ENCODE data around the gene SUGP1. TPM values are rescaled to one million over a fixed set of nuclear protein-coding genes. Genes with fewer than 3 reads are reported as not detected.
A peak's percentile ranks its signal among the peaks of the same experiment; 100 is the strongest.

The SUGP1 gene
- total RNA-seq, 2 donors from 2014 or later: 51.1 to 53.5 TPM

DNA sequence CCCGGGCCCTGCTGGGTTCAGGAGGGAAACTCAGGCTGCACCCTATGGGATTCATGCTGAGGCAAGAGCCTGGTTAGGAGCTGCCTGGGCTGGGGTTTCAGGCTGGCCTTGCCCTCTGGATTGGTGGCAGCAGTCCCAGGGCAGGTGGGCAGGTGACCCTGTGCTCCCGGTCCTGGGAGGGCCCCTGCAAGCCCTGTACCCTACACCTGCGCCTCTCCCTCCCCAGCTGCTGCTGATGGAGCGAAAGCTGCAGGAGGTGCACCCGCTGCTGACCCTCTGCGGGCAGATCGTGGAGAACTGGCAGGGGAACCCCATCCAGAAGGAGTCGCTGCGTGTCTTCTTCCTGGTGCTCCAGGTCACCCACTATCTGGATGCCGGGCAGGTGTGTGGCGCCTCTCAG lies 20.7 kb upstream of the SUGP1 start:
- Histone ChIP-seq H3K9me3 (no peaks in the 10 kb centered on the region), H3K36me3 (peaks cover 12 to 31% of the 10 kb centered on the region in 2 donors), H3K27ac (no peak overlapping the region), H3K4me3 (no peak overlapping the region), H3K27me3 (replicated peaks; ENCODE audit: insufficient read depth) (no peaks in the 10 kb centered on the region), H3K4me1 (replicated peaks) (no peaks in the 10 kb centered on the region)
- no peak for TF ChIP-seq POLR2A (IDR thresholded peaks at IDR 0.05)
- DNase-seq (ENCODE audit: low spot score): no peak
- WGBS: 87% methylated on average over 11 of the region's 11 CpGs
- intact Hi-C loops (cut with DNase I): no loop called here

DNA sequence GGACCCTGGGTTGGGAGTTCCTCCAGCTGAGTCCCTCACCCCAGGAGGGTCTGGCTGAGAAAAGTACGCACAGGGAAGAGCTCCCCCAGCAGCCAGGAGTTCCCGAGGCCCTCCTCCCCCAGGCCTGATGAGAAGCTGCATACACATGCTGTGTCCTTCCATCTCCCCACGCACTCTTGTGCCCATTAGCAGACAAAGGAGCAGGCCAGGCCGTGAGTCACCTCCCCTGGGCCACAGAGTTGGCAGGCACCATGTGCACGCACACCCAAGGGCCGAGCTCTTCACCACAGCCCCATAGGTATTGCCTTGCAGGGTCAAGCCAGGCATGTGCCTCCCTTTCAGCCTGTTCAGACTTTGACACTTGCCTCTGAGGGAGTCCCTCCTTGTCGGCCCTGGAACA lies 17.8 kb upstream of the SUGP1 start:
- Histone ChIP-seq H3K36me3 (peaks cover 0 to 18% of the 10 kb centered on the region in 2 donors), H3K4me1 (replicated peaks) (peaks cover 5% of the 10 kb centered on the region), H3K27ac (no peak overlapping the region), H3K9me3 (no peaks in the 10 kb centered on the region), H3K4me3 (no peak overlapping the region), H3K27me3 (replicated peaks; ENCODE audit: insufficient read depth) (no peaks in the 10 kb centered on the region)
- no peak for TF ChIP-seq POLR2AphosphoS5 (IDR thresholded peaks at IDR 0.05)
- TF ChIP-seq POLR2A (IDR thresholded peaks at IDR 0.05): no peak
- TF ChIP-seq, protein P1, sequence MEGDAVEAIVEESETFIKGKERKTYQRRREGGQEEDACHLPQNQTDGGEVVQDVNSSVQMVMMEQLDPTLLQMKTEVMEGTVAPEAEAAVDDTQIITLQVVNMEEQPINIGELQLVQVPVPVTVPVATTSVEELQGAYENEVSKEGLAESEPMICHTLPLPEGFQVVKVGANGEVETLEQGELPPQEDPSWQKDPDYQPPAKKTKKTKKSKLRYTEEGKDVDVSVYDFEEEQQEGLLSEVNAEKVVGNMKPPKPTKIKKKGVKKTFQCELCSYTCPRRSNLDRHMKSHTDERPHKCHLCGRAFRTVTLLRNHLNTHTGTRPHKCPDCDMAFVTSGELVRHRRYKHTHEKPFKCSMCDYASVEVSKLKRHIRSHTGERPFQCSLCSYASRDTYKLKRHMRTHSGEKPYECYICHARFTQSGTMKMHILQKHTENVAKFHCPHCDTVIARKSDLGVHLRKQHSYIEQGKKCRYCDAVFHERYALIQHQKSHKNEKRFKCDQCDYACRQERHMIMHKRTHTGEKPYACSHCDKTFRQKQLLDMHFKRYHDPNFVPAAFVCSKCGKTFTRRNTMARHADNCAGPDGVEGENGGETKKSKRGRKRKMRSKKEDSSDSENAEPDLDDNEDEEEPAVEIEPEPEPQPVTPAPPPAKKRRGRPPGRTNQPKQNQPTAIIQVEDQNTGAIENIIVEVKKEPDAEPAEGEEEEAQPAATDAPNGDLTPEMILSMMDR (IDR thresholded peaks at IDR 0.05): no peak
- DNase-seq (ENCODE audit: low spot score): no peak
- intact Hi-C loops (cut with DNase I): no loop called here
- WGBS: 93% methylated on average over 7 of the region's 7 CpGs

GRCh38 chr19:19337120-19337519 lies 16.8 kb upstream of the SUGP1 start:
- intact Hi-C loops (cut with DNase I): no loop called here
- H3K36me3 ChIP-seq: peaks cover 0 to 18% of the 10 kb centered on the region in 2 donors
- no peak overlapping the region for H3K27ac ChIP-seq

DNA sequence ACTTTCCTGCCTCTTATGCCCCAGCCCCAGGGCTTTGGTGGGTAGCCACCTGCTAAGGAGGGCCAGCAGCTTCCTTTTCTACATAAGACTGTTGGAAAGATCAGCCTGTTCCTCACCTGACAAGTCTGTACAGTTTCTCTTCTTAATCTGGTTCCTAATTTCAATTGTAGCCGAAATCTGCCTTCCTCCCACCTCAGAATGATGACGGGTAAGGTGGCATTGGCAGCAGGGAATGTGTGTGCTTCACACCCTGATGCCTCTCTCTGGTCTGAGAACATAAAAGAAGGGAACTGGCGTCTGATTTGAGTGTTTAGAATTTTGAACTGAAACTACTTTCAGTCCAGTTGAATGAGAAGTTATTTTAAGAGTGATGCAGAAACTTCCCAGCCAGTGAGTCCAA lies 16.3 kb upstream of the SUGP1 start:
- Histone ChIP-seq H3K4me1 (replicated peaks) (peaks cover 5% of the 10 kb centered on the region), H3K27ac (peak overlapping the region; percentile 22 to 34), H3K36me3 (peaks cover 0 to 16% of the 10 kb centered on the region in 2 donors), H3K4me3 (no peak overlapping the region), H3K27me3 (replicated peaks; ENCODE audit: insufficient read depth) (no peaks in the 10 kb centered on the region), H3K9me3 (no peaks in the 10 kb centered on the region)
- intact Hi-C loops (cut with DNase I): no loop called here
- WGBS: 26% methylated on average over 3 of the region's 3 CpGs
- TF ChIP-seq, protein P1 (IDR thresholded peaks at IDR 0.05): no peak
- no peak for TF ChIP-seq POLR2AphosphoS5 (IDR thresholded peaks at IDR 0.05)
- TF ChIP-seq POLR2A (IDR thresholded peaks at IDR 0.05): no peak
- DNase-seq (ENCODE audit: low spot score): no peak

More at GRCh38 chr19:19337120-19337519, 16.8 kb upstream of the SUGP1 start:
- 69% methylated on average over 17 of the region's 17 CpGs for WGBS
- TF ChIP-seq, protein P1 (IDR thresholded peaks at IDR 0.05): no peak
- TF ChIP-seq POLR2AphosphoS5 (IDR thresholded peaks at IDR 0.05) (no peak), POLR2A (IDR thresholded peaks at IDR 0.05) (no peak)
- Histone ChIP-seq H3K4me3 (no peak overlapping the region), H3K9me3 (no peaks in the 10 kb centered on the region), H3K4me1 (replicated peaks) (peaks cover 5% of the 10 kb centered on the region), H3K27me3 (replicated peaks; ENCODE audit: insufficient read depth) (no peaks in the 10 kb centered on the region)
- DNase-seq (ENCODE audit: low spot score): no peak

GRCh38 chr19:19335408-19336158 lies 15.3 kb upstream of the SUGP1 start:
- 51% methylated on average over 16 of the region's 16 CpGs for WGBS
- intact Hi-C loops (cut with DNase I): no loop called here
- no peak overlapping the region for H3K4me3 ChIP-seq
- H3K27ac ChIP-seq: peak overlapping the region; percentile 19 to 22
- peak; percentile 28 for DNase-seq (ENCODE audit: low spot score)
- H3K36me3 ChIP-seq: peaks cover 0 to 10% of the 10 kb centered on the region in 2 donors
- peaks cover 5% of the 10 kb centered on the region for H3K4me1 ChIP-seq (replicated peaks)
- no peaks in the 10 kb centered on the region for H3K9me3 ChIP-seq
- TF ChIP-seq POLR2A (IDR thresholded peaks at IDR 0.05) (no peak), POLR2AphosphoS5 (IDR thresholded peaks at IDR 0.05) (no peak)
- TF ChIP-seq, protein P1 (IDR thresholded peaks at IDR 0.05): no peak
- H3K27me3 ChIP-seq (replicated peaks; ENCODE audit: insufficient read depth): no peaks in the 10 kb centered on the region
